GM18867 (cell line): ENCODE measurements around the gene SSH2.
"Not testable (repeated sequence)": the region's sequence is repeated elsewhere in the genome, so short reads cannot be mapped to it uniquely, and the experiment has no call there.

Experiments used
- ATAC-seq: cut with Tn5 transposase; IDR thresholded peaks from one replicate; pipeline ENCODE4 v1.9.1; 2021; ENCODE audit warnings: mild to moderate bottlenecking, moderate library complexity; ENCODE audit not compliant: unreplicated experiment

Gene SSH2

DNA sequence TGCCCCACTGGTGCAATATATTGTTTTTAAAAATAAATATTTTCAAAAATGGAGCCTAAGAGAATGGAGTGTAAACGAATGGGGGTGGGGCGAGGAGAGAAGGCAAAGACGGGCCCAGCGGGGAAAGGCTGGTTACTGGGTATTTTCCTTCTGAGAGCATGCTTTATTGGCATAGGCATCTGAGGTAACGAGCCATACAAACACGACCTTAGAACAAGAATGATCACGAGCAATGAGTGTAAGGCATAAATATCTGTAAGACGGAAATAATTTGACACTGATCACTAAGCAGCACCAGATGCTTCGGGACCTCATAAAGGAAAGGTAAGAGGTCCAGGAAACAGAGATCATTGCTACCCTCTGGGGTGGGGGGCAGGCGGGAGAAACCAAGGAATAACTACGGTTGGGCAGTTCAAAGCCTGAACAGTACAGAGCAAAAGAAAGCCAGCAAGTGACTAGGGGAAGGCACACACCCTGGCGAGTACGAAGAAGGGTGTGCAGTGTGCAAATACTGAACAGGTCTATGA is 959 bp downstream of the SSH2 start:
- no peak for ATAC-seq

DNA sequence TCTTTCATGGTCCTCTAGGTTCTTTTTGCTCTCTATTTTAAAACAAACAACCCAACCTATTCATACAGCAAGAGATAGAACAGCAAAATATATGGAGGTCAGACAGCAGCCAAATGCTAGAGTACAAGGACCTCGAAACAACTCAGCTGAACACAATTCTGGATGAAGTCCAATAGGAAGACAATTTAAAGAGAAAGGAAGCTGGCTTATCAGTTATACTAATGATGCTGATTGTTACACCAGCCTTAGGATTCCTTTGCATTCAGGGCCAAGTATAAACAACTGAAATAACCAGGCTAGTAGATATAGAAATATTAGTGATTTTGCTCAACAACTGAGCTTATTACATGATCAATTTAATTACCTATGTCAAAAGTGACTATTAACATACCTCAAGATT is 2.5 kb downstream of the SSH2 start:
- no peak for ATAC-seq

DNA sequence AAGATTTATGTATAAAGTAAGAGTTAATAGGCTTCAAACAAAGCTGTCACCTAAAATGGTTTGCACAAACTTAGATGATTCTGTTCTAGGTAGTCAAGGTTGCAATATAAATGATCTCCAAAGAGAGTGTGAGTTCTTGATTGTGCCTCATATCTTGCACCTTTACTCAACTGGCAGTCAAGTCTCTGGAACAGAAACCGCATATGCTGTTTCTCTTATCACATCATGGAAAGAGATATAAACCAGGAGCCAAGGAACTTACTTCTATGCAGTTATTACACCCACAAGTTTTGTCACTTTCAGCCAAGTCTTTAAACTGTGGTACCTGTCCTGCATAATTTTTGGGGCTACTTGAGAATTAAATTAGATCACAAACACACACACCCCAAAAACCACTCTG is 5.2 kb downstream of the SSH2 start:
- no peak for ATAC-seq

DNA sequence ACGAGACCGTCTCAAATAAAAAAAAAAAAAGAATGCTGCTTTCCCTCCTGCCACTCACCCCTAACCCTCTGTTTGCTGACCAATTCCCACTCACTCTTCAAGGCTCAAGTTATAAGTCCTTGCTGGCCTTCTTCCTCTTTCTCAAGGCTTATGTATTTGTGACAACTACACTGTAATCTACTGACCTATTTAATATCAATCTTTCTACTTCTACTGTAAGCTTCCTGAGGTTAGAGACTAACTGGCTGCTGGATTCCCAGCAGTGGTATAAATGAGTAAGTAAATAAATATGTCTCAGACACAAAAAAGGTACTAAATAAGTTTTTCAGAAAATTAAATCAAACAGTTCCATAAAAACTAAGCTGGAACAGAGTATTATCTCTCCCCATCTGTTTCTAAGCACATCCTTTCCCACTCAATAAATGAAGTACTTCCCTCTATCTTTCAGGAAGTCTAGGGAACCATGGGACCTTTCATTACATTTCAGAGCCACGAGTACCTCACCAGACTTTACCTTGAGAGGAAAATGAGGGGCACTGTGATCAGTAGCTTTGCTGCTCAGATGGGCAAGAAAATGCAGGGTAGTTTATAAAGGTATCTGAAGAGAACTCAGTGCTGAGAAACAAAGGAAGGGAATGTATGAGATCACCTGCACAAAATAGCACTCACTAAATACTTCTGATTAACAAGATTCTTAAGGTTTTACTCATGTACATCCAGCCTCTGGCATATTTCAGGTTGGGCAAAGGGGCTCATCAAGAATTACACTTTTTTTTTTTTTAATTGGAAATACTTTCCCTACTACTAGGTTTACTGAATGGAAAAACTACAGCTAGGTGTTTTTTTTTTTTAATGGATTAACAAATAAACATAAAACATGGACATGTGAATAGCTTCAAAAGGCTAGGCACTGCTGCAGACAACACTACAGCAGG is 10.8 kb downstream of the SSH2 start:
- ATAC-seq, result no peak

DNA sequence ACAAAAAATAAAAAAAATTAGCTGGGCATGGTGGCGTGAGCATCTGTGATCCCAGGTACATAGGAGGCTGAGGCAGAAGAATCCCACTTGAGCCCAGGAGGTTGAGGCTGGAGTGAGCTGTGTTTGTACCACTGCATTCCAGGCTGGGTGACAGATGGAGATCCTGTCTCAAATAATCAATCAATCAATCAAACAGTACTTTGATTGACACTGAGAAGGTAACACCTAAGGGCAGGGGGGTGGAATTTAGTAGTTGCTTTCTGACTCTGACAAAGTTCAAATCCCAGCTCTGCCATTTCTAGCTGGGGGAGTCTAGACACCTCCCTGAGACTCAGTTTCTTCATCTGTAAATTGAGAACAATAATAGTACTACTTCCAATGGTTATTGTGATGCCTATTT is 12.0 kb downstream of the SSH2 start:
- ATAC-seq, result no peak

DNA sequence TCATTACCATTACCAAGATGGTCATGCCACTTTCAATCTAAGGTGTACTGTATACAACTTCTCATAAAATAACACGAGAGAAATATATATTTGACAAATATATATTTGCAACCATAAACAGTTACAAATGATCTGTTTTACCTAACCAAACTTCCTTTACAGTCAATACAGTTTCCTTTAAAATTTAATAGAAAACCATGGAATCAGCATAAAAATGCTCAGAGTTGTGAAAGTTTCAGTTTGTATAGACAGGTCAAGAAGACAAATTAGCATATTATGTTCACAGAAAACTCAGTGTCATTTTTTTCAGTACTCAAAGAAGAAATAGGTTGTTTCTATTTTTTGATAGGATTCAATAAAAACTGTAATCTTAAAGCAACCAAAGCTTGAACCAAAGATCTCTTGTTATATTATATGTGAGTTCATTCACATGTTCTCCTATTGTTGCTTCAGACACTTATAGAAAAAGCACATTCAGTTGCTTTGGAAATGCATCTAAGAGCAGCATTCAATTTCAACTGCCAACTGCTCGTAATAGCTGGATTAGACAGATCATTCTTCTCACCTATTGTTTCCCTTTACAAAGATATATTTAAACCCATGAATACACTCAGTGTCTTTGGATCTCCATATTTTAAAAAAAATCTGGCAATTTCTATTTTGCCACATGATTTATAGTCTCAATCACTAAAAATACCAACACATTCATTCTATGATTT is 15.1 kb downstream of the SSH2 start:
- ATAC-seq, result no peak

DNA sequence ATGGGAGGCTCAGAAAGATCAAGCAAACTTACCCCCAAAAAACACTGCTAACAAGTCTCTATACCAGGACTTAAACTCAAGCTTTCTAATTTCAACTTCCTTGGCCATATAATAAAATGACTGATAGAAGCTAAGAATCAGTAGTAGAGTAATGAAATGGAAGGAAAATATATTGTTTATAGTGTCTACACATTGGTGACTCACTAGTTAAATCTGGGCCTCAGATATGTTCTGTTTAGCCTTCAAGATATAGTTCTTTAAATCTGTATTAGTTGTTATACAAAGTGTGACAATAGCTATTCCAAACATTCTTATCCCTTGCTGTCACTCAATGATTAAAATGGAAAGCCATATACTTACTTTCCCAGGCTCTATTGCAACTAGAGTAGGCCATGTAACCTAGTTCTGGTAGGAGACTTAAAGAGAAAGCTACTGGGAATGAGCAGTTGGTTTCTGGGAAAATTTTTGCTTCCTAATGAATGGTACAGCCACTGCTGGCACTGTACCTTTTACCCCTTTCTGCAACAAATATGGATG is 18.3 kb downstream of the SSH2 start:
- no peak for ATAC-seq

DNA sequence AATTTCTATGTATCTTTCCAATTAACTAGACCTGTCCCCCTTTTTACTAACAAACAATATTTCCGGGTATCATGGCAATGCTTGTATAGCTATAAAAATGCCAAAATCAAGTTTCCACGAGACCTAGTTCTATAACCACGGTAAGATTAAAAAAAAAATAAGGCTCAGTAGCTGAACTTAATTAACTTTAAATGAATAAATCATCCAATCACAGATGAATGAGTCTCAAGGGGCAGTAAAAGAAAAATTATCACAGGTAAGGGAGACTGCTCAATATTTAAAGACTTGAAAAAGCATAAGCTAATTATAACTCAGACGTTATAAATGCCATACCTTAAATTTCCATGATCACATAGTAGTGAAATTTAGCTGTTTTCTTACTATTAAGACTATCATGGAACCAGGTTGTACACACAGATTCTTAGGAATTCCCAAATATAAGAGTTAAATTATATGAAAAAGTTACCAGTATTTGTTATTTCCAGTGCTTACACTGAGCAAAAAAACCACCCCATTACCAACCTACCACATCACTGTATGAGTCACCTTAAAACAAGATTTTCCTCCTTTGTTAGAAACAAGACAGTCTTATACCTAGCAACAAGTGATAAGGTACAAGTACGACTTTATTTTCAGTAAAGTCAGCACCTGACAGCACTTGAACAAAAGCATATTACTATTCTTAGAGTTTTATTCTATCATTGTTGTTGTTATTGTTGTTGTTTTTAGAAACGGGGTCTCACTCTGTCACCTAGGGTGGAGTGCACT is 20.6 kb downstream of the SSH2 start:
- no peak for ATAC-seq

DNA sequence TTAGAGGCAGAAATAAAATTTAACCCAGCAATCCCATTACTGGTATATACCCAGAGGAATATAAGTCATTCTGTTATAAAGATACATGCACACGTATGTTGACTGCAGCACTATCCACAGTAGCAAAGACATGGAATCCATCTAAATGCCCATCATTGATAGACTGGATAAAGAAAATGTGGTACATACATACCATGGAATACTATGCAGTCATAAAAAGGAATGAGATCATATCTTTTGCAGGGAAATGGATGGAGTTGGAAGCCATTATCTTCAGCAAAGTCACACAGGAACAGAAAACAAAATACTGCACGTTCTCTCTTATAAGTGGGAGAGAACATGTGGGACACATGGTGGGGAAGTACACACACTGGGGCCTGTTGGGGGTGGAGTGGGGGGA is 23.1 kb downstream of the SSH2 start:
- no peak for ATAC-seq

DNA sequence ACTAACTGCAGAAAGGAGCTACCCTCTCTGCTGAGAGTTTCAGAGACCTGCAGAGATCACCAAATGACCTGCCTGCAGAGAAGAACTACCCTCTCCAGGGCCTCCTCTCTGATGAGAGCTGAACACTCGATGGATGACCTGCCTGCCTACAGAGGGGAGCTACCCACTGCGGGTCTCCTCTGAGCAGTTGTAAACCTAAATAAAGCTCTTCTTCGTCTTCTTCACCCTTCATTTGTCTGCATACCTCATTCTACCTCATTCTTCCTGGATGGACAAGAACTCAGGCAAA is 24.2 kb downstream of the SSH2 start:
- no peak for ATAC-seq

DNA sequence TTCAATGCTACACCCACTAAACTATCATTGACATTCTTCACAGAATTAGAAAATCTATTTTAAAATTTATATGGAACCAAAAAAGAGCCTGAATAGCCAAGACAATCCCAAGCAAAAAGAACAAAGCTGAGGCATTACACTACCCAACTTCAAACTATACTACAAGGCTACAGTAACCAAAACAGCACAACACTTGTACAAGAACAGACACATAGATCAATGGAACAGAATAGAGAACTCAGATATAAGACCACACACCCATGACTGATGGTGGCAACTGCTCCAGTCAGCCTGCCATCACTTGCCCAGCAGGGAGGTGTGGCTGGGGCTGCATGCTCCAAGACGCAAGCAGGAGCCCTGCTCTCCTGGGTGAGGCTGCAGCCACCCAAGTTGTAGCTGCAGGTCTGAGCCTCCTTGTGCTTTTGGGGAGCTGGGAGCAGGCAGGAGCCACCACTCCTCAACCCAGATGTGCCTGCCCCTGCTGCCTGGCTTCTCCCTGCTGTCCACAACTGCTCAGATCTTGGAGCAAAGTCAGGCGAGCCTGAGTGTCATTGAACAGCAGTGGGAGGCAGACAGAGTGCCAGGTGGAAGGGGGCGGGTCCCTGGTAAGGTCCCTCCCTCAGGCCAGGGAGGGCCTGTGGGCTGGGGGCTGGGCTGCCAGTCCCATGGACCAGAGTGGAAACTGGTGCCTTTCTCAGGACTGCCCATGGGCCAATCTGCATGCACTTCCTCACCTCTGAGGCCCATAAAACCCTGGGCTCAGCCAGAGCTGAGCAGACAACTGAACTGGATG is 24.7 kb downstream of the SSH2 start:
- no peak for ATAC-seq

DNA sequence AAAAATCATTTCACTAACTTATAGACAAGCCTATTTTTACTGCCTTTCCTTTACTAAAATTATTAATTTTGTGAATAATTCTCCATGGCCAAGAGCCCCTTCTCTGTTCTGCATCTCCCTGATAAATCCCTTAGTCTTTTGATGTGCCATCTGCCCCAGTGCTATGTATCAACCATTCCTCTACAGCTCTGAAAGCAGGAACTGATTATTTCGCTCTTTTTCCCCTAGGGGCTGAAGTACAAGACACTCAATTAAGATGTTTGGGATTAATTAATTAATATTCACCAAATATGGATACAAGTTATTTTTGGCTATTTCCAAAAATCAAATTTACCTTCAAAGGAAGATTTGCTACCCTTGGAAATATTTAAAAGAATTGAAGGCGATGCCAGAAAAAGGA is 26.6 kb downstream of the SSH2 start:
- no peak for ATAC-seq

DNA sequence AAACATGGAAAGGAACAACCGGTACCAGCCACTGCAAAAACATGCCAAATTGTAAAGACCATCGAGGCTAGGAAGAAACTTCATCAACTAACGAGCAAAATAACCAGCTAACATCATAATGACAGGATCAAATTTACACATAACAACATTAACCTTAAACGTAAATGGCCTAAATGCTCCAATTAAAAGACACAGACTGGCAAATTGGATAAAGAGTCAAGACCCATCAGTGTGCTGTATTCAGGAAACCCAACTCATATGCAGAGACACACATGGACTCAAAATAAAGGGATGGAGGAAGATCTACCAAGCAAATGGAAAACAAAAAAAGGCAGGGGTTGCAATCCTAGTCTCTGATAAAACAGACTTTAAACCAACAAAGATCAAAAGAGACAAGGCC is 32.9 kb downstream of the SSH2 start:
- not testable (repeated sequence) for ATAC-seq

DNA sequence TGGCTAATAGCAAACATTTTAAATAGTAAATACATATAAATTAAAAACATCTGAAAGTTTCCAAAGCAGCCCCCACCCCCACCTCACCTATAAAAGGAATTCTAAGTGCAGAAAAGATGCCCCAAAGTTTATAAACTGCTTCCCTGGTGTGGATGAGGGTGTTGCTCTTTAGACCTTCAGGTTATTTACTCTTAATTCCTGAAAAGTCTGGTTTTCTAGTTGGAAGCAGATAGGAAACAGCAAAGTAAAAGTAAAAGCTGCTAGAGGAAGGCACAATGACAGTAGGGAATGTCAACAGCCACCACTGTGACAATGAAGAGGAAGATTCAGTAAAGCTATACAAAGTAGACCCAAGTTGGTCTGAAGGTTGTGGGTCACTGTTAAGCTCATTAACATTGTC is 37.8 kb downstream of the SSH2 start:
- no peak for ATAC-seq

DNA sequence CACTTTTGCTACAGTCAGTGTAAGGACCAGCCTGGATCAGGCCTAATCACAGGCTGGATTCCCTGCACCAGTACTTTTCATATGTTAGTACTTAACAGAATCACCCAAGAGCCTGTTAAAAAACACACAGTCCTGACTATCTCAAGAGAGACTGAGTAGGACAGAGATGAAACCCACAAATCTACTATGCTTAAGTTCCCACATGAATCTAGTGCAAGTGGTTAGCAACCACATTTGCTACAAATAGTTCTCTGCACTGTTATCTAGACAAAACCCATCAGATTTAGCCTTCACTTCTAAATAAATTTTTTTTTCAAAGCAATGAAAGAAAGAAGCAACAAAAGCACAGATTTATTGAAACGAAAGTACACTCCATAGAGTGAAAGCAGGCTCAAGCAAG is 38.9 kb downstream of the SSH2 start:
- ATAC-seq, result no peak

DNA sequence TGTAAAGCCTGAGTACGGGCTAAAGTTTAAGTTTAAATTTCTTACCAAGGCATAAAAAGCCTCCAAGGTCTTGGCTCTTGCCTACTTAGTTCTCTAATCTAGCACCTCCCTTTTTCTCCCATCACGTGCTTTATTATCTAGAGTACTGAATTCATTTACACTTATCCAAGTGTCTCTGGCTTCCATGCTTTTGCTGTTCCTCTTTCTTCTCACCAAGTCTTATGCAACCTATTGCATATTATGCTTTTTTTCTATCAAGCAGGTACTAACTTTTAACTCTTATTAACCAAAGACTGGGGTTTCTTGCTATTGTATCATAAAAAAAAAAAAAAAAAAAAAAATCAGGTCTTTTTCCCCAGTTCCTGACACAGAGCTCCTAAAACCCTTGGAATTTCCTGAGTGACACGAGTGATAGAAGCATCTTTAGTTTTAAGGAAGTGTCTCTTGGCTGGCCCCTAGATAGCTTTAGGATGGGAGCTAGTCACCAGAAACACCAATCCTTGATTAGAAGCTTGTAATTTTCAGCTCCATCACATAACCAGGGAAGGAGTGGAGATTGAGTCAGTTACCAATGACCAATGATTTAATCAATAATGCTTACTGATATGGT is 44.9 kb downstream of the SSH2 start:
- ATAC-seq, result no peak

DNA sequence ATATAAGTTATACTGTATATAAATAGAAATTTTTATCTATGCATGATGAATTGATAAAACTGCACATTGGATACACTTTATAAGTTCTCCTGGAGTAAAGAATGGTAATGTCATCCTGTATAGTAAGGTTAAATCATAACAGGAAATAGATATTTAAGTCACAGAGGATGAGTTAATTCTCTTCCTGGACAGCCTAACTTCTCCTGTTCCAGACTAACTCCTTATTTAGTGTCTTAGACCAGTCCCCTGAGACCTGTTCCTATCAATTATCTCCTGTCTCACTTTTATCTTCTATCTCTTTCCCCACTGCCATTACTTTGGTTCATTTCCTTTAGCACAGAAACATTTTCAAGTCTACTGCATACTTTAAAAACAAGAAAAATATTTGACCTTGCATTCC is 46.5 kb downstream of the SSH2 start:
- ATAC-seq, result no peak

DNA sequence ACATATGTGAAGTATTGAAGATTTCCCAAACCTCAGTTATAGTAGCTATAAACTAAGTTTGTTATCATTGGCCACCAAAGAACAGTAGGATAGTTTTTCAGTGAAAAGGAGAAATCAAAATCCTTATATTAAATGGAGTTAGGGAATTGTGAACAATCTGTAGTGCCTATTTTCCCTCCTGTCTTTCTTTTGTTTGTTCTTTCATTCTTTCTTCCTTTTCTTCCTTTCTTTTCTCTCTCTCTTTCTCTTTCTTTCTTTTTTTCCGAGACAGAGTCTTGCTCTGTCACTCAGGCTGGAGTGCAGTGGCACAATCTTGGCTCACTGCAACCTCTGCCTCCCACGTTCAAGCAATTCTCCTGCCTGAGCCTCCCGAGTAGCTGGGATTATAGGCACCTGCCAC is 48.8 kb downstream of the SSH2 start:
- no peak for ATAC-seq

DNA sequence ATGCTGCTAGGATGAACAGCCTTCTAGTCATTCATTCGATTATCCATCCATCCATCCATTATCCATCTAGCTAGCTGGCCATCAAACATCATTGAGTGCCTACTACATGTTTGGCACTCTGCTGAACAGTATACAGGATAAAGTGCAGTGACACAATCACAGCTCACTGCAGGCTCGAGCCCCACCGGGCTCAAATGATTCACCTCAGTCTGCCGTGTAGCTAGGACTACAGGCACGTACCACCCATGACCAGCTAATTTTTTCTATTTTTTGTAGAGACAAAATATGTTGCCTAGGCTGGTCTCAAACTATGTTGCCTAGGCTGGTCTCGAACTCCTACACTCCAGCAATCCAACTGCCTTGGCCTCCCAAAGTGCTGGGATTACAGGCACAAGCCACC is 50.0 kb downstream of the SSH2 start:
- no peak for ATAC-seq

DNA sequence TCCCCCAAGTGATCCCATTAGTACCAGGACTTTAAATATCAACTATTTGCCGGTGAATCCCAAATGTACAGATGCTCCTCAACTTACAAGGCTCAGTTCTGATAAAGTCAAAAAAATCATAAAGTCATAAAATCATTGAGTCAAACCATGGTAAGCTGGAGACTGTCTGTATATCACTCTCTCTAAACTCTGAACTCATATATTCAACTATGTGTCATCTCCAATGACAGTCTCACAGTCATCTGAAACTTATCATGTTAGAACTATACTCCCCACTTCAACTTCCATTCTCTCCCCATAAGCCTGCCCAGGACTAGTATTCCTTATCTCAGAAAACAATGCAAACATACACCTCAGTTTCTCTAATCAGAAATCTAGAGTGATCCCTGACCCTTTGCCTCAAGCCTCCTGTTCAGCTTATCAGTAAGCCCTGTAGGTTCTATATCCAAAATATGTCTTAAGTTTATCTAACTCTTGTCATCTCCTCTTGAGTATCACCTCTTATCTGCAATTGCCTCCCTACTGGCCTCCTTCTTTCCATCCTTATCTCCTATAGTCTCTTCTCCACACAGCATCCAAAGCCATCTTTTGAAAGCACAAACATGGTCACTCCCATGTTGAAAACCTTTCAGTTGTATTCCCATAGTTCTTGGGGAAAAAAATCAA is 55.0 kb downstream of the SSH2 start:
- ATAC-seq, result no peak
